HepG2 (cell line): ENCODE results near the gene RHBDF2. TPM values are rescaled to one million over a fixed set of nuclear protein-coding genes. Genes with fewer than 3 reads are reported as not detected.

Source experiments
- AKNA ChIP-seq: sonication (generic); formaldehyde crosslinking; IDR thresholded peaks from 2 replicates; pipeline ENCODE4 v1.4.0; 2020; ENCODE audit warnings: missing genetic modification reagents, borderline replicate concordance
- ATRX ChIP-seq: sonication (generic); formaldehyde crosslinking; IDR thresholded peaks from 2 replicates; pipeline ENCODE4 v1.4.0; 2020; ENCODE audit warnings: missing genetic modification reagents, borderline replicate concordance
- DDIT3 ChIP-seq: sonication (generic); formaldehyde crosslinking; IDR thresholded peaks from 2 replicates; pipeline ENCODE4 v1.4.0; 2020; ENCODE audit warnings: mild to moderate bottlenecking, missing genetic modification reagents
- DPF2 ChIP-seq: sonication (generic); formaldehyde crosslinking; IDR thresholded peaks from 2 replicates; pipeline ENCODE4 v1.4.0; 2020; ENCODE audit warnings: mild to moderate bottlenecking, low read depth, missing genetic modification reagents, borderline replicate concordance
- HOXA7 ChIP-seq: sonication (generic); formaldehyde crosslinking; IDR thresholded peaks from 2 replicates; pipeline ENCODE4 v1.8.1; 2022; ENCODE audit warnings: mild to moderate bottlenecking, missing genetic modification reagents, moderate library complexity
- ISL2 ChIP-seq: sonication (generic); formaldehyde crosslinking; IDR thresholded peaks from 2 replicates; pipeline ENCODE4 v1.5.0; 2020; ENCODE audit warnings: missing genetic modification reagents
- SOX13 ChIP-seq, 3 experiments: fragments of 450-650 bp in 1 of 3; sonication (generic) in 1 of 3; formaldehyde crosslinking in 1 of 3; IDR thresholded peaks in 2 of 3; conservative IDR thresholded peaks in 1 of 3; 2 replicates each; pipeline versions ENCODE4 v1.5.0 to v1.6.1; 2016 to 2020; ENCODE audit warnings: antibody characterized with exemption in 1 of 3, mild to moderate bottlenecking in 1 of 3, missing compliant biosample characterization in 1 of 3, missing genetic modification reagents in 1 of 3, moderate library complexity in 1 of 3
- TFDP1 ChIP-seq: IDR thresholded peaks from 2 replicates; pipeline ENCODE4 v1.6.1; 2016; ENCODE audit warnings: missing compliant biosample characterization, missing genetic modification reagents, borderline replicate concordance
- THRA ChIP-seq: sonication (generic); formaldehyde crosslinking; IDR thresholded peaks from 2 replicates; pipeline ENCODE4 v1.4.0; 2020; ENCODE audit warnings: missing genetic modification reagents, borderline replicate concordance
- UBTF ChIP-seq: sonication (generic); formaldehyde crosslinking; IDR thresholded peaks from 2 replicates; pipeline ENCODE4 v1.4.0; 2020; ENCODE audit warnings: mild to moderate bottlenecking, missing genetic modification reagents
- ZNF30 ChIP-seq: sonication (generic); formaldehyde crosslinking; IDR thresholded peaks from 2 replicates; pipeline ENCODE4 v1.5.0; 2020; ENCODE audit warnings: mild to moderate bottlenecking, missing genetic modification reagents
- ZNF501 ChIP-seq: sonication (generic); formaldehyde crosslinking; IDR thresholded peaks from 2 replicates; pipeline ENCODE4 v1.5.1; 2020; ENCODE audit warnings: mild to moderate bottlenecking, moderate library complexity, missing genetic modification reagents
- ZNF547 ChIP-seq: sonication (generic); formaldehyde crosslinking; IDR thresholded peaks from 2 replicates; pipeline ENCODE4 v1.5.1; 2020; ENCODE audit warnings: mild to moderate bottlenecking, missing genetic modification reagents
- ZNF740 ChIP-seq: sonication (generic); formaldehyde crosslinking; IDR thresholded peaks from 2 replicates; pipeline ENCODE4 v1.4.0; 2020; ENCODE audit warnings: missing genetic modification reagents
- ZNF75D ChIP-seq: sonication (generic); formaldehyde crosslinking; IDR thresholded peaks from 2 replicates; pipeline ENCODE4 v1.8.1; 2023; ENCODE audit warnings: missing genetic modification reagents, mild to moderate bottlenecking, borderline replicate concordance
- ZNF788 ChIP-seq: sonication (generic); formaldehyde crosslinking; IDR thresholded peaks from 2 replicates; pipeline ENCODE4 v1.5.0; 2020; ENCODE audit warnings: mild to moderate bottlenecking, missing genetic modification reagents, borderline replicate concordance
- polyA plus RNA-seq, 8 experiments: library from polyadenylated mRNA; depleted of rRNA in 3 of 8; stranded (reverse) in 7 of 8; unstranded in 1 of 8; fragments of >200 nt; fragmentation: Illumina TruSeq in 4 of 8; extraction: Trizol in 4 of 8; gene quantifications; 2 replicates each; pipeline versions ENCODE4 v1.2.1 to v1.2.3, GENCODE V29; 2011 to 2016; ENCODE audit warnings: low read depth in 4 of 8, missing spikeins in 1 of 8, mixed read lengths in 1 of 8; ENCODE audit not compliant: insufficient read depth in 1 of 8
- total RNA-seq, 5 experiments: library from RNA; depleted of rRNA; stranded (reverse); fragments of >200 nt; fragmentation: Illumina TruSeq; extraction: Trizol; gene quantifications; 2 replicates each; pipeline ENCODE4 v1.2.3, GENCODE V29; 2016; ENCODE audit warnings: low read depth in 1 of 5

RHBDF2 gene
- total and polyA plus RNA-seq, 2 of the 13 experiments (the other 11 are each of a cell fraction or from before 2014, with no cell fraction given) = 7.8 to 24.2 TPM

GRCh38 chr17:76524598-76525512, 23.6 kb upstream of the RHBDF2 start (continued):
- 0 out of 2 replicates have a peak, but pooled peaks have one; percentile 10 for TF ChIP-seq ZNF30 (CRISPR knock-in tag)
- no peak for TF ChIP-seq HOXA7 (CRISPR knock-in tag)
- TF ChIP-seq ZNF740 = no peak; the same call in 1 of the 2 replicates
- no peak for TF ChIP-seq AKNA (CRISPR knock-in tag)
- TF ChIP-seq ZNF788 = no peak
- peak; percentile 53; the same call in 1 of the 2 replicates for TF ChIP-seq ZNF547 (CRISPR knock-in tag)
- TF ChIP-seq TFDP1 (CRISPR knock-in tag) = peak; percentile 46; the same call in 1 of the 2 replicates
- TF ChIP-seq ZNF501 (CRISPR knock-in tag) = peak; percentile 70
- no peak; the same call in 1 of the 2 replicates for TF ChIP-seq DPF2 (CRISPR knock-in tag)
- TF ChIP-seq ATRX (CRISPR knock-in tag) = no peak
- TF ChIP-seq ISL2 = peak; percentile 67
- no peak for TF ChIP-seq ZNF75D (CRISPR knock-in tag)
- no peak for TF ChIP-seq SOX13 (IDR thresholded peaks at IDR 0.05)
- TF ChIP-seq SOX13 (CRISPR knock-in tag; conservative IDR thresholded peaks at IDR 0.05 in 1 of 2, IDR thresholded peaks at IDR 0.05 in 1 of 2) = peak in 1 of 2 experiments; percentile 66; a peak in 2 of 4 replicates
- TF ChIP-seq THRA (CRISPR knock-in tag) = peak; percentile 63
- no peak for TF ChIP-seq DDIT3
- TF ChIP-seq UBTF (CRISPR knock-in tag) = no peak; the same call in none of the 2 replicates
